Stimulated activated CD8-positive, alpha-beta memory T cell treated with anti-CD3 and anti-CD28 coated beads, Interleukin-15, amount 100 ng/mL, for 48 hours (primary cell): ENCODE results near the gene CSNK1E.

ENCODE experiments used
- DNase-seq, 2 donors: peaks; one replicate each; pipeline ENCODE4 v3.0.0-alpha.2; 2020; ENCODE audit warnings: low read depth in 2 of 2

Gene CSNK1E

DNA sequence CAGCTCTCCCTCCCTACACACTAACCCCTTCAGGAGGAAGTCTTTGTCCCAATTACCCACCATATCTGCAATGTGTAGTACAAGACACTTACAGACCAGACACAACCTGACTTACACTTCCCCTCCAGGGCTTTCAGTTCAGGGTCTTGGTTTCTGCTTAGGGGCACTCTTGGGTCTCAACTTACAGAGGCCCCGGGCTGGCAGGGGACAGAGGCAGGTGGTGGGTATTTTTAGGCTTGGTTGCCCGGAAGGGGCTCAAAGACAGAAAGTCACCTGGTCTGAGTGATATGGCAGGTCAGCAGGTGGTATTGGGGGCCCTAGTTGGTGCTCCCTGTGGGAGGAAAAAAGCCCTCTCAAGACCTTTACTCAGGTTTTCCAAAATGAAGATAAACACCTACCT, 41.1 kb downstream of the CSNK1E start:
- DNase-seq: no peak

DNA sequence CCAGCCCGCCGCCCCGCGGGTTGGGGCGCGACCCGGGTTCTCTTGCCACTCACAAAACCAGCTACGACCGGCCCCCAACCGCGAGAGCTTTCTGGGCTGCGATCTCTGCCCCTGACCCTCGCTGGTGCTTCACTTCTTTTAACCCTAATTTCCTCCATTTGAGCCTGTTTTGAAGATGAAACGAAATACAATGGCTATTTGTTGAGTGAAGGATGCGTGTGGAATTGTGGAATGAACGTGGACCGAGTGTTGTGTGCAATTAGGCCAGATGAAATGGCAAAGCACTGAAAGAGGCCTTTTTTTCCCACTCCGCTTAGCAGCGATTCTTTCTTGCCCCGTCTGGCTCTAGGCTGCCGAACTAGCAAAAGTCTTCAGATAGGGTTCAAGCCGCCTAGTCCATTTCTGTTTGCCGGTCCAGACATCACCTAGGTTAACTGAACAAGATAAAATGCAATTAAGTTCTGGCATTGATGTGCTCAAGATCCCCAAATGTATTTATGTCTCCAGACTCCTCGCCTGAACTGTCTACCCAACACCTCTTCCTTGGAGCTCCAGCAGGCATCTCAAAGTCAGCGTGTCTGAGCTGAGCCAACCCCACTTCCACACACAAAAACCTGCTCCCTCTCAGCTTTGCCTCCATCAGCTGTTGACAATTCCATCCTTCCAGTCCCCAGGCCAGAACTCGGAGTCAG, 44.0 kb downstream of the CSNK1E start:
- no peak for DNase-seq

DNA sequence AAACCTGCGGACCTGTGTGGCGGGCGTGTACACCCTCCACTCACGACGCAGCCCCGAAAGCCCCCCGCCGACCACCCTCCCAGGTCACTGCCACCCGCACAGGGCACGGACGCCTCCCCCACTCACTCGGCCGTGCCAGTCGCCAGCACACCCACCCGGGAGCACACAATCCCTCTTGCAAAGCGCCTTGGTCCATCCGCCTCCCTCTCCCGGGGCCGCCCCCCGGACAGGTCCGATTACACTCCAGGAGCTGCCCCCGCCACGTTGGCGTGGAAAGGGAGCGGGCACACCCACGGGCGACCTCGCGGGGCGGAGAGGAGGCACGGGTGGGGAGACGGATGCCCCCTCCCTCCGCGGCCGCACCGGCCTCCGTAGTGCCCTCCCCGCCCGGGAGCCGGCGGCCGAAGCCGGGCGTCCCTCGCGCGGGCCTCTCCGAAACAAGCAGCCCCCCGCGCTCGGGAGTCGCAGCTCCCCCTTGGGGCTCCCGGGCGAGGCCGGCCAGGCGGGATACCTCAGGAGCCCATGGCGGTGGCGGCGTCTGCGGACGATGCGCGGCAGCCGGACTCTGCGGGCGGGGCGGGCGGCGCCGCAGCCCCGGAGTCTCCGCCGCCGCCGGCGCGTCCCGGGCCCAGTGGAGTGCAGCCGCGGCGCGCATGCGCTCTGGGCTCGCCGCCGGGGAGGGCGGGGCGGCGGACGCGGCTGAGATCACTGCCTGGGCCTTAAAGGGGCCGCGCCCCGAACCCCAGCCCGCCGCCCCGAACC, 44.7 kb downstream of the CSNK1E start, which contains the start of gene TMEM184B:
Gene TMEM184B (minus strand): TSS at position 638 of the 762 bp plus-strand sequence. CDS start 25,049 bp downstream, outside the sequence.
- peak; percentile 71 to 72 for DNase-seq

DNA sequence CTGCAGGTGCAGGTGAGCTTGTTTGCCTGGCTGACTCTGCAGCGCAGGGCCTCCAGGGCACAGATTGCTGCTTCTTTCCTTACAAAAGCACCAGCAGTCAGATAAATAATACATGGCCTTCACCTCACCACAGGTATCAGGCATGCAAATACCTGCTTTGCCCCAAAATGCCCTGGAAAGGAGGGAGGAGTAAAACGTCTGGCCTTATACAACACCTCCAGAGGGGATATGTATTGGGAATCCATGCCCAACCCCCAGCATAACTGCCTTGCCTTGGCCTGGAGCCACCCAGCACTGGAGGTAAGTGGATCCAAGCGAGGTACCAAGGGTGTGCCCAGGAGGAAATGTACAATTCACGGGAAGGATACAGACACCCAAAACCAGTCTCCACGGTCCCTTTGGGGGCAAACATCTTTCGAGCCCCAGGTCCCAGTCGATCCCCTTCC, 45.3 kb downstream of the CSNK1E start:
- no peak for DNase-seq

DNA sequence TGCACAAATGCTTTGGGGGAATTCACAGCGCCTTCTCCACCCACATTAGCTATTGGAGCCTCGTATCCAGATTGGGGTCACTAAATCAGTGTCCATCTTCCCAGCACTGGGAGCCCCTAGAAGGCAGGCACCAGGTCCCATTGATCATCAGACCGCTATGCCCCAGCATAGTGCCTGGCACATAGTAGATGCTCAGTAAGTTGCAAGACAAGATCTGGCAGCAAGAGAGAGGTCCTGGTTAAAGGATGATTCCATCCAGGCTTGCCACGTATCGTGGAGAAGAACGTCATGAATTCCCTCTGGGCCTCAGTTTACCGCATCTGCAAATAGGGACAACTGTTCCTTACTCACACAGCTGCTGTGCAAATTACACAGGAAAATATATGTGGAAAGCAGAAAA, 46.1 kb downstream of the CSNK1E start:
- DNase-seq: no peak

DNA sequence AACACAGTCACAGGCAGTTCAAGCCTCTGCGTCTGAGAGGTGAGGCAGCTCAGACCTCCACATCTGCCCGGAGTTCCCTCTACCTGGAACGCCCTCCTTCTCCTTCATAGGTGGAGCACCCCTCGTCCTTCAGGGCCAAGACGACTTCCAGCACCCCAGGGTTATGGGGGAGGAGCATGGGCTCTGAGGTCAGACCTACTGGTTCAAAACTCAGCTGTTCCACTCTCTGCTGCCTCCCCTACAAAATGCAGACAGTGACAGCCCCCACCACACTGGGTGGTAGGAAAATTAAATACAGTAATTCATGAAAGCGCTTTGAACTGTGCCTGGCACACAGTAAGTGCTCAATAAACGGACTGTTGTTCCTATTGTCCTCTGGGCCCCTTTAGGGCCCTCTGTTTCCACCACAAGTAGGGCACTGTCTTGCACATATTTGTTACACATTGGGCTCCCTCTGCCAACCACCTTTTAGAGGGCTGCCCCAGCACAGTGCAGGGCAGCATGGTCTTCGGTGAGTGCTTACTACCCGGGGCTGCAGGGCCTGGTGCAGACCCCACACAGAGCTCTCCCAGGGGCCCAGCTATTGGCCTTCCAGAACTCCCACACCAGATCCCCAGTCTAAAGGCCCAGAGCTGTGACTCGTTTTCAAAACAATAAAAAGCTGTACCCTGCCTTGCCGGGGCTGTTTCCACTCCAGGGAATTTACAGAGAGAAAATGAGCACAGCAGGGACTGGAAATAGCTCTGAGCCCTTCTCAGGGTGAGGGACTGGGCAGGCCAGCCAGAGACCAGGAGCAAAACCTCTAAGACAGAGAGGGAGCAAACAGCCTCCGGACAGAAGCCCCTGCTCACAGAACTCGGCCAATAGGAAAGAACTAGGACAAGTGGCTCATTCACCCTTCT, 46.9 kb downstream of the CSNK1E start:
- DNase-seq: no peak

DNA sequence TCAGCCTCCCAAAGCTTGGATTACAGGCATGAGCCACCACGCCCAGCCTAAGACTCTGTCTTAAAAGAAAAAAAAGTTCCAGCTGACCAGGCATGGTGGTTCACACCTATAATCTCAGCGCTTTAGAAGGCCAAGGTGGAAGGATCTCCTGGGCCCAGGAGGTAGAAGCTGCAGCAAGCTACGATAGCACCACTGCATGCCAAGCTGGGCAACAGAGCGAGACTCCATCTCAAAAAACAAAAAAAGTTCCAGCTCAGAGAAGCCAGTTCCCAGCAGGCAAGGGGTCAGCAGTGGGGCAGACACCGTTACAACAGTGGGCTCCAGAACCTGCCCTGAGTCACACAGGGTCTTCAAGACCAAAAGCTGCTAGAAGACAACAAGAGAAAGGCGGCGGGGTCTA, 47.8 kb downstream of the CSNK1E start:
- DNase-seq: no peak

DNA sequence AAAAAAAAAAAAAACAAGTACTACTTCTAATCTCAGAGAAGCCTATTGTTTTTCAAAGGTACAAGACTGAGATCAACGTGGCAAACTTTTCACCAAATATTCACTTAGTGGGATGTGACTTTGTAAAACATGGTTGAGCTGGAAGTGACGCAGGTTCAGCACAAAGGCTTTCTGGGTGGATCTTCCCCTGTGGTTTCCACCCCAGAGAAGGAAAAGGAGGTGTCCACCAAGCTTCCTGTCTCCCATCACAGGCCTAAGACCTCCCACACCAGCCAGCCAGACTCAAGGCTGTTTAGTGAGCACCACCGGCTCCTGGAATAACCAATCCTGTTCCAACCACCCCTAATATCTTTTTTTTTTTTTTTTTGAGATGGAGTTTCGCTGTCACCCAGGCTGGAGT, 50.1 kb downstream of the CSNK1E start:
- peak in 1 of 2 donors; percentile 29 for DNase-seq

DNA sequence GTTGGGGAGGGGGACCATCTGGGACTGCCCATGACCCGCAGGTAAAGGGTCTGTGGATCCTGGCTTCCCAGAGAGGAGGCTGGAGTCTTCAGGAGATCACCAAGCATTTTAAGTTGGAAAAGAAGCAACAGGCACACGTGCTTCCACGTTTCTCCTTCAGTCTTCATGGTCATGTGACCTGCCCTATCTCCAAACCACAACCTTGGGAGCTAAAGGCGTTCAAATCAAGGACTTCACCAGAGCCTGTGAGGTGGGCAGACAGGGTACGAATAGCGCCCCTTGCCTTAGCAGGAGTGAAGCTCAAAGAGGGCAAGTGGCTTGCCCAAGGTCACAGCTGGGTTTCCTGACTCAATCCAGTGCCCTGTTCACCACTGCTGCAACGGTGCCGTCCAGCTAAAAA, 51.1 kb downstream of the CSNK1E start:
- DNase-seq: no peak

DNA sequence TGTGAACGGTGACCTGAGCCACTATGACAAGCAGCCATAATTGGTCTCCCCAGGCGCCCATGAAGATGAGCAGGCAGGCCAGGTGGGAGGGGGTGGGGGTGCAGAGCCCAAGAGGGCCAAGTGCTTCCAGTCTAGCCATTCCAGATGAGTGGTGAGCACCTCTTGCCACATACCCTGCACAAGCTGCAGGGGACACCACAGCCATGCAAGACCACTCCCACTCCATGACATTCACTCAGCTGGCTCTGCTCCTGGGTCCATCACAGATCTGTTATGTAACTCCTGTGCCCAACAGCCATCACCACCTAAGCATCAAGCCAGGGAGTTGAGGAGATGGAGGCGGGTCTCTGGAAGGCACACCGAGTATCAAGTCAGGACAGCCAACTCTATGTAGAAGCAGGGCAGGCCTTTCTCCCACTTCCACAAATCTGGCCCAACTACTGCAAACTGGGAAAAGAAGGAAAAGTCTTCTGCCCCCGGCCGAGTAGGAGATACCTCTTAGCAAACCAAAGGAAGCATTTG, 52.9 kb downstream of the CSNK1E start:
- DNase-seq: no peak

DNA sequence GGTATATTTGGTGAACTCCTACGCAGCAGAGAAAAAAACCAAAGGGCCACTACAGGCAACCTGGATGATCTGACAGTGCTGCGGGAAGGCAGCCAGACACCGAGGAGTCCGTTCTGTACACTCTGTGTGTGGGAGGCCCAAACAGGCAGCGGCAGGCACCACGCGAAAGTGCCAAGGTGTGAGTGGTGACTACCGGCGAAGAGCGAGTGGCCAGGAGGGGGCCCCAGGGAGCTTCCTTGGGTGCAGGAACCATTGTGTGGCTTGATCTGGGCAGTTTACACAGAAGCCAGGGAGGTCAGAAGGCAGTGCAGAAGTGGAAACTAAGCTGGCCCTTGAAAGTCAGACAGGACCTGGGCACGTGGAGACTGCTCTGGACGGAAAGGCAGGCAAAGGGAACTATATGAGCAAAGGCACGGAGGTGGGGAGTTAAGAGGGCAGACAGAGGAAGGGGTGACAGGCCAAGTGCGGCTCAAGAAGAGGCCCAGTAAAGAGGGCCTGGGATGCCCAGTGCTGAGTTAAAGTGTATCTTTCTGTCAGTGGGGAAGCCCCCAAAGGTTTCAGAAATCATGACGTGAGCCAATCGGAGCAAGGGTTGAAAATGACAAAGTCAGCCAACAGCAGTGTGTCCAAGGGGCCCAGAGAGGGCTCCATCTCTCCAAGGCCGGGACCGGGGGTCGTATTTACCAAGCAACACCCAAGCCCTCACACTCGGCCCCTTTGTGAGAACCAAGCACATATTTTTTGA, 55.0 kb downstream of the CSNK1E start:
- no peak for DNase-seq

DNA sequence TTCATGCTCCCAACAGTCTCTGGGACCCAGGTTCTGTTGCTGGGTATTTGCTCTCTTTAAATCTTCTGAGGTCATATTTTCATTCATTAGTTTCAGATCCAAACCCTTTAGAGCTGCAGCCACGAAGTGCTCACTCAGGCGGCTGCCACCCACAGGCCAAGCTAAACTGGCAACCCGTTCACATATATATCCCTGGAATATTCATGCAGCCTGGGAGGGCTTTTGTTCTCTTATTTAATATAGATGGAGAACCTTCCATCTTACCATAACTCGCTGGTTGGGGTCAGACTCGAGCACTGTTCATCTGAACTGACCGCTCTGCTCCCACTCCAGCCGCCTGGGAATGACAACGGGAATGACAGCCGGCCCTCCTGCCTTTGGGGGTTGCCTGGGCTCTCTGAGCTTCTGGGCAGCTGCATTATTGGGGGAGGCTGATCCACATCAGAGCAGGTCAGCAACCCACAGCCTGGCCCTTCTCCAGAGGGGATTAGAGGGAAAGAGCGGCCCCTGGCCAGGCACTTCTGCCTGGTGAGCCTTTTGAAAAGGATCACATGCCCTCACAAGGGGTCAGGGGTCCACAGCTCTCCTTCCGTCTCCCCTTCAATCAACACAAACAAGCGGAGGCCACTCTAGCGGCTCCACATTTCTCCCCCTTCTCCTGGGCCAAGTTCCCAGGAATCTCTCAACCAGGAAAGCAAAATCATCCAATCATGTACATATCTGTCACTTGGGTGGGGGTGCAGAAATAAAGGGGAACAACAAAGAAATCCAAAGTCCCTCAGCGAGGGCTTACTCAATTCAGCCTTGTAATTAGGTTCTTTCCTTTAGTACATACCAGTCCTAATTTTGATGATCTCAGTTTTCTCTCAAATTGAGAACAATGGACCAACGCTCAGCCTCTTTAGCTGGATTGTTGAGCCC, 56.2 kb downstream of the CSNK1E start:
- no peak for DNase-seq

DNA sequence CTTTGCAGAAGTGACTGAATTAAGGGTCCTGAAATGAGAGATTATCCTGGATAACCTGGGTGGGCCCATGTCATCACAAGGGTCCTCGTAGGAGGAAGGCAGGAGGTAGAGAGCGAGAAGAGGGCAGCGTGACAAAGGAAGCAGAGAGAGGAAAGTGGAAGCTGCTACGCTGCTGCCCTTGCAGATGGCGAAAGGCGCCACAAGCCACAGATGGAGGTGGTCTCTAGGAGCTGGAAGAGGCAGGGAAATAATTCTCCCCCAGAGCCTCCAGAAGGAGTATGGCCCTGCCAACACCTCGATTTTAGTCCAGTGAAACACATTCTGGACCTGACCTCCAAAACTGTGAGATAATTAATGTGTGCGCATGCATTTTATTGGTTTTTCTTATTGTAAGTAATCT, 57.9 kb downstream of the CSNK1E start:
- DNase-seq: no peak

DNA sequence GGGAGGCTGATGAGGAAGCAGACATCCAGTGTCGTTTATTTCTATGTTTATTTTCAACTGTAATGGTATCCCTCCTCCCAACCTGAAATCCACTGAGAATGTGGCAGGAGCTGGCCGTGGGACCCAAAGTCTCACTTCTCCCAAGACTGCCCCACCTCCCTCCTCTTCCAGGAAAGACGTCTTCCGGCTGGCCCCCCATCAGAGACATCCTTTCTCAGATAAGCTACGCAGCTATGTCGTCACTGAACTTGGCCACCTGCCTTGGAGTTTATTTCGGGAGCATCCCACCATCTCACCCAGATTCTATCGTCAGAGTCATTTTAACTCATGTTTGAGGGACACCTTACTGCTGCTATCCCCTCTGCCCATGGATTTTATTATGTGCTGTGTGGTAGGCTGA, 58.3 kb downstream of the CSNK1E start:
- no peak for DNase-seq

DNA sequence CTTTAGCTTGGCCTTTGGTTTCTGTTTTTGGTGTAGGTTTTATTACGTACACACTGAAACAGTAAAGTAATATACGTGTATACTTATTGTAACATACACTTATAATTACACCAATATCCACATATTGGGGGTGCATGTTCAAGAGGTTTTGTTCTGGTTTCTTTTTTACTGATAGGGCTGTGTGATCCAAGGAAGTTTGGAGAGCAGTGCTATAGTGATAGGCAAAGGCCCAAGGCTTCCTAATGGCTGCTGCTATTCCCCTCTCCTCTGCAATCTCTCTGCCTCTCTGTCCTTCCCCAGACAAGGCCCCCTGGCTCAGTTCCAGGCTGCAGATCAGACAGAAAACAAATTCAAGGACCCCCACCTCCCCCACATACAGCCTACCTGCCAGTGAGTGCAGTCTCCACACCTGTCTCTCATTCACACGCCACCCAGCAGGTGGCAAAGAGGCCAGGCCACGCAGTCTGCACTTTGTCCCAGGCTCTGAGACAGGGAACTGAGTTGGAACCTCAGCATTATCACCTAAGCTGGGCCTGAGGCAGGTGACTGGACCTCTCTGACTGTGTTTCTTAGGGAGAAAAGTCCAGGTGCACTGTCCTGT, 59.5 kb downstream of the CSNK1E start:
- no peak for DNase-seq

DNA sequence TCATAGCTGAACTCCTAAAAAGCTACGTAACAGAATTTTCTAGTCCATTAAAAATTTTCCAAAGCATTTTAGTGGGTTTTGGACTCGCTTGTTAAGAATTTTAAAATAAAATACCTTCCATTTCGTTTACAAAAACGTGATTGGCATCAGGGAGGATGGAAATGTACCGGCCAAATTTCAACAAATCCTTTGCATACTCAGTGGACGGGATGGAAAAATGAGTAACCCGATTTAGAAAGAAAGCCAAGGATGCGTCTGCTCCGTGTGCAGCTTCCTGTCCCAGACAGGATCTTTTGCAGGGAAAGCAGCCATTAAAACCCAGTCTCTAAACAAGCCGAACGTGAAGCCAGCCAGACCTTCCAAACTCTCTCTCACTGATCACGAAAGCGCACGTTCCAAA, 60.1 kb downstream of the CSNK1E start:
- DNase-seq: no peak

DNA sequence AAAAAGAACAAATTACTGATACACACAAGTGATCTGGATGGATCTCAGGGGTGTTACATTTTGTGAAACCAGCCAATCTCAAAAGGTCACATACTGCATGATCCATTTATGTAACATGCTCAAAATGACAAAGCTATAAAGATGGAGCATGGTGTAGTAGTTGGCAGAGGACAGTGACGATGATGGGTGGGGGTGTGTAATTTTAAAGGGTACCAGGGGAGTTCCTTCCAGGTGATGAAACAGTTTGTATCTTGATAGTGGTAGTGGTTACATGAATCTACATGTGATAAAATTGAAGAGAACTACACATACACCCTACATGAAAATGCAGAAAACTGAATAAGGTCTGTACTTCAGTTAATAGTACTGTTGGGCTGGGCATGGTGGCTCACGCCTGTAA, 61.5 kb downstream of the CSNK1E start:
- no peak for DNase-seq

DNA sequence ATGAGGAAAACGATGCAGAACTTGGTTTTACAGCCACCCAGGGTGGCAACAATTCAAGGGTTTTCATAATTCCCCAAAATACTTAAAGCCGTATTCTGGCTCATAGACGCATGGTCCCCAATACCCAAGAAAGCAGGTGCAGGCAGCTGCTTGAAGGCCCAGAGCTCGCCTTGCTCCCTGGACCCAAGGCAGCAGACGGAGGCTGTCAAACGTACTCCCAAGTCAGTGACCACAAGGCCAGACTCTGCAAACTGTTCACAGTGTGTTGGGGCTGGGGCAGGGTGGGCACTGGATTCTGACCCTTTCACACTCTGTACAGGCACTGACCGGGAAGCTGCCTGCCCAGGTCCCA, 65.9 kb downstream of the CSNK1E start:
- no peak for DNase-seq

DNA sequence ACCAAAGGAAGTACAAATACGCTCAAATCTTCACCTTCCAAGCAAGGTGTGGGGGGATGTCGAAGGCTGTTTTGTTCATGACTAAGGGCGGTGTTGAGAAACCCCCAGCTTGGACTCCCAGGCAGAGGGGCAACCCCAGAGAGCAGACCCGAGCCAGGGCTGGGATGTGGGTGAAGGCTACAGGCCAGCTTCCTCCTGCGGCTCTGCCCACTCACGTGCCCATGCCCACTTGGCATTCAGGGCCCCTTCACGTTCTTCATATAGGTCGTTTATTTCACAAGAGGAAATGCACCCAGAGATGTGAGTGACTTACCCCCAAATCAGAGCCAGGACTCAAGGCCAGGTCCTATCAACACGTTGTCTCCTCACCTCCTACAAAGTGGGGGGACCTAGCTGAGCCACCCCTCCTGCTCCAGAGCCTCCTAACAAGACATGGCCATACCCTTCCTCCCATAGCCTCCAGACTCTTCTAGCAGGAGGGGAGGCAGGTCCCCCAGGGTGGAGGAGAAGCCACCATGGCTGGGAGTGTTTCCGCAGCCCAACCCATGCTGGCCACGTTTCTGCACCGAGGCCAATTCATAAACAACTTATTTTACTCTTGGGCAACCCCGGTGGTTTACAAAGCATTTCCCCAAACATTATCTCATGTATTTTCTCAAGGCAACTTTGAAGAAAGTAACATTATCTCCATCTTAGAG, 66.4 kb downstream of the CSNK1E start:
- no peak for DNase-seq
